Breast epithelium (tissue), 4 donors: ENCODE measurements around the gene KCTD10. TPM values are rescaled to one million over a fixed set of nuclear protein-coding genes. Genes with fewer than 3 reads are reported as not detected.

Experiments
- DNase-seq, 2 donors: peaks; one replicate each; pipeline ENCODE4 v3.0.0-alpha.2; 2019; ENCODE audit warnings: low spot score in 2 of 2
- H3K27ac ChIP-seq, 2 donors: fragments of 200-600 bp; sonication (generic) in 1 of 2; one replicate each; pipeline ENCODE4 v1.5.1; 2016 to 2019; ENCODE audit warnings: mild to moderate bottlenecking in 1 of 2
- H3K27me3 ChIP-seq, 2 donors: fragments of 200-600 bp; sonication (generic) in 1 of 2; one replicate each; pipeline versions ENCODE4 v1.5.1 to v1.6.0; 2017 to 2019; ENCODE audit warnings: control low read depth in 1 of 2, mild to moderate bottlenecking in 1 of 2
- H3K36me3 ChIP-seq: fragments of 200-600 bp; one replicate; pipeline ENCODE4 v1.5.1; 2019
- H3K4me1 ChIP-seq, 2 donors: fragments of 200-600 bp; sonication (generic); one replicate each; pipeline ENCODE4 v1.5.1; 2016 to 2019; ENCODE audit warnings: control low read depth in 1 of 2
- H3K4me3 ChIP-seq, 3 donors: fragments of 200-600 bp; sonication (generic); 1 replicate in 2 of 3; 2 replicates in 1 of 3; pipeline ENCODE4 v1.5.1; 2016 to 2019; ENCODE audit warnings: mild to moderate bottlenecking in 3 of 3, moderate library complexity in 2 of 3
- H3K9me3 ChIP-seq, 2 donors: fragments of 200-600 bp; sonication (generic) in 1 of 2; one replicate each; pipeline ENCODE4 v1.5.1; 2016 to 2019; ENCODE audit warnings: control low read depth in 1 of 2
- POLR2A ChIP-seq: fragments of 450-650 bp; IDR thresholded peaks from one replicate; pipeline ENCODE4 v1.6.1; 2016; ENCODE audit warnings: antibody characterized with exemption, mild to moderate bottlenecking, moderate library complexity
- POLR2AphosphoS5 ChIP-seq, 3 donors: sonication (generic); formaldehyde crosslinking; IDR thresholded peaks; one replicate each; pipeline ENCODE4 v1.6.1; 2017; ENCODE audit warnings: antibody characterized with exemption in 3 of 3
- intact Hi-C: fragments of 100-400 bp; cut with DNase I; formaldehyde crosslinking; loops from one replicate; pipeline ENCODE4 v1.15.1; 2023; ENCODE audit warnings: low total_unique reads
- total RNA-seq, 3 donors: library from RNA; depleted of rRNA; stranded (reverse); fragments of >200 nt; gene quantifications; one replicate each; pipeline ENCODE4 v1.1.0, GENCODE V29; 2016
- TF ChIP-seq, protein P1 (sequence below), 3 donors: fragments of 450-650 bp; IDR thresholded peaks; one replicate each; pipeline ENCODE4 v1.5.1; 2016 to 2017; ENCODE audit warnings: antibody characterized with exemption in 3 of 3, mild to moderate bottlenecking in 3 of 3, moderate library complexity in 3 of 3

KCTD10 gene
- total RNA-seq, 3 donors from 2014 or later: 65.3 to 86.2 (median 70.4) TPM

GRCh38 chr12:109496306-109496705 lies 19.2 kb upstream of the KCTD10 start:
- intact Hi-C loops: no loop called here
- H3K27me3 ChIP-seq: no peaks in the 10 kb centered on the region
- no peaks in the 10 kb centered on the region for H3K4me1 ChIP-seq

GRCh38 chr12:109495012-109495411 lies 17.9 kb upstream of the KCTD10 start:
- no peak for DNase-seq
- H3K4me3 ChIP-seq: no peak overlapping the region
- no peak overlapping the region for H3K27ac ChIP-seq
- H3K9me3 ChIP-seq: no peaks in the 10 kb centered on the region
- no peaks in the 10 kb centered on the region for H3K4me1 ChIP-seq
- H3K27me3 ChIP-seq: no peaks in the 10 kb centered on the region
- H3K36me3 ChIP-seq: peaks cover 17% of the 10 kb centered on the region
- intact Hi-C loops: no loop called here
- TF ChIP-seq, protein P1, sequence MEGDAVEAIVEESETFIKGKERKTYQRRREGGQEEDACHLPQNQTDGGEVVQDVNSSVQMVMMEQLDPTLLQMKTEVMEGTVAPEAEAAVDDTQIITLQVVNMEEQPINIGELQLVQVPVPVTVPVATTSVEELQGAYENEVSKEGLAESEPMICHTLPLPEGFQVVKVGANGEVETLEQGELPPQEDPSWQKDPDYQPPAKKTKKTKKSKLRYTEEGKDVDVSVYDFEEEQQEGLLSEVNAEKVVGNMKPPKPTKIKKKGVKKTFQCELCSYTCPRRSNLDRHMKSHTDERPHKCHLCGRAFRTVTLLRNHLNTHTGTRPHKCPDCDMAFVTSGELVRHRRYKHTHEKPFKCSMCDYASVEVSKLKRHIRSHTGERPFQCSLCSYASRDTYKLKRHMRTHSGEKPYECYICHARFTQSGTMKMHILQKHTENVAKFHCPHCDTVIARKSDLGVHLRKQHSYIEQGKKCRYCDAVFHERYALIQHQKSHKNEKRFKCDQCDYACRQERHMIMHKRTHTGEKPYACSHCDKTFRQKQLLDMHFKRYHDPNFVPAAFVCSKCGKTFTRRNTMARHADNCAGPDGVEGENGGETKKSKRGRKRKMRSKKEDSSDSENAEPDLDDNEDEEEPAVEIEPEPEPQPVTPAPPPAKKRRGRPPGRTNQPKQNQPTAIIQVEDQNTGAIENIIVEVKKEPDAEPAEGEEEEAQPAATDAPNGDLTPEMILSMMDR (IDR thresholded peaks at IDR 0.05): no peak
- no peak for TF ChIP-seq POLR2AphosphoS5 (IDR thresholded peaks at IDR 0.05)
- no peak for TF ChIP-seq POLR2A

More at GRCh38 chr12:109496306-109496705, 19.2 kb upstream of the KCTD10 start:
- Histone ChIP-seq H3K36me3 (peaks cover 15% of the 10 kb centered on the region), H3K9me3 (no peaks in the 10 kb centered on the region), H3K4me3 (no peak overlapping the region), H3K27ac (no peak overlapping the region)
- no peak for TF ChIP-seq POLR2A
- TF ChIP-seq, protein P1 (IDR thresholded peaks at IDR 0.05): no peak
- TF ChIP-seq POLR2AphosphoS5 (IDR thresholded peaks at IDR 0.05): no peak
- DNase-seq: no peak

DNA sequence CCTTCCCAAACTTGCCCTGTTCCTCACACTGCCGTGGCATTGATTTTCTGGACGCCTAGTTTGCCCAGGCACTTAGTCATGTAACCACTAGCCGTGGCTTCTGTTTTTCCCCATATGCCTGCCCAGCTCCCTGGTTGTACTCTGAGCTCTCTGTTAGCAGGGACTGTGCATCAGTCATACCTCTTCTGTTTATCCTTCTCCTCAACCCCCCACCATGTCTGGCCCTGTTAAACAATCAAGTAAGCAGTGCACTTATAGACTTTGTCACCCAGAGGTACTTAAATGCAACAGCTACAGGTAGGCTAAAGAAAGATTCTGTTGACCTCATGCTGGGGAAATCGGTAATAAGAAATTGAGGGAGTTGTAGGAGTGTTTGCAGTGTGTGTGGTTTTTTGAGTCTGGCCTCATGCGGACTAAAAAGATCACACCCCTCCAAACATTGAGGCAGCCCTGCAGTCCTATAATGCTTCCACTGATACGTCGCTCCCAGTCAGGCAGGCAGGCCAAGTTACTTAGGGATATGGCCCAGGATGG lies 17.3 kb upstream of the KCTD10 start:
- Histone ChIP-seq H3K27me3 (no peaks in the 10 kb centered on the region), H3K4me3 (no peak overlapping the region), H3K4me1 (no peaks in the 10 kb centered on the region), H3K27ac (no peak overlapping the region), H3K36me3 (peaks cover 22% of the 10 kb centered on the region), H3K9me3 (no peaks in the 10 kb centered on the region)
- no peak for DNase-seq
- TF ChIP-seq POLR2A: no peak
- TF ChIP-seq, protein P1 (IDR thresholded peaks at IDR 0.05): no peak
- no peak for TF ChIP-seq POLR2AphosphoS5 (IDR thresholded peaks at IDR 0.05)
- intact Hi-C loops: no loop called here

GRCh38 chr12:109493938-109494337 lies 16.8 kb upstream of the KCTD10 start:
- Histone ChIP-seq H3K4me1 (no peaks in the 10 kb centered on the region), H3K27me3 (no peaks in the 10 kb centered on the region), H3K36me3 (peaks cover 27% of the 10 kb centered on the region), H3K9me3 (no peaks in the 10 kb centered on the region), H3K27ac (no peak overlapping the region), H3K4me3 (no peak overlapping the region)
- intact Hi-C loops: no loop called here
- TF ChIP-seq POLR2AphosphoS5 (IDR thresholded peaks at IDR 0.05): no peak
- TF ChIP-seq, protein P1 (IDR thresholded peaks at IDR 0.05): no peak
- no peak for DNase-seq

DNA sequence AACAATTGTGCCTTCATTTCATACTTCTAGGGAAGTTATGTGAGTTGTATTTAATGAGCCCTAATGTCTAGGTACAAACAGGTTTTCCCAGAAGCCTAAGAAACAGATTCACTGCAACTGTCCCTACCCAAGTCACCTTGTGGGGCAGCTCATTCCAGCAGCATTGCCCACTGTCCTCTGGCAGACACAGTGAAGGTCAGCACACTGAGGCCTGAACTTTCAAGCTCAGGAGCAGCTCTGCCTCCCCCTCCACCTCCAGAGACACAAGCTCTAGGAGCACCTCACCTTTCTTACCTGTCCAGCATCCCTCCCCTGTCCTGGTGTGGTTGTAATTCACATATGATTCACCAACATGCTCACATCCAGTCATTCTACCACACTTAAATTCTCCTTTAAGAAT lies 16.0 kb upstream of the KCTD10 start:
- intact Hi-C loops: no loop called here
- no peak for DNase-seq
- Histone ChIP-seq H3K36me3 (peaks cover 30% of the 10 kb centered on the region), H3K9me3 (no peaks in the 10 kb centered on the region), H3K4me1 (no peaks in the 10 kb centered on the region), H3K27ac (no peak overlapping the region), H3K27me3 (no peaks in the 10 kb centered on the region), H3K4me3 (no peak overlapping the region)
- no peak for TF ChIP-seq POLR2AphosphoS5 (IDR thresholded peaks at IDR 0.05)
- TF ChIP-seq POLR2A: no peak

- no peaks in the 10 kb centered on the region for H3K27me3 ChIP-seq
- H3K27ac ChIP-seq: no peak overlapping the region
- no peaks in the 10 kb centered on the region for H3K9me3 ChIP-seq
- no peak overlapping the region for H3K4me3 ChIP-seq
- intact Hi-C loops: no loop called here
- TF ChIP-seq POLR2A: no peak
- TF ChIP-seq POLR2AphosphoS5 (IDR thresholded peaks at IDR 0.05): no peak
- TF ChIP-seq, protein P1 (IDR thresholded peaks at IDR 0.05): no peak
- peaks cover 26% of the 10 kb centered on the region for H3K36me3 ChIP-seq
- DNase-seq: no peak
- H3K4me1 ChIP-seq: no peaks in the 10 kb centered on the region
Observed at GRCh38 chr12:109492371-109492770, 15.3 kb upstream of the KCTD10 start.
